ENCODE results near the gene ASPG.

The ASPG gene

DNA sequence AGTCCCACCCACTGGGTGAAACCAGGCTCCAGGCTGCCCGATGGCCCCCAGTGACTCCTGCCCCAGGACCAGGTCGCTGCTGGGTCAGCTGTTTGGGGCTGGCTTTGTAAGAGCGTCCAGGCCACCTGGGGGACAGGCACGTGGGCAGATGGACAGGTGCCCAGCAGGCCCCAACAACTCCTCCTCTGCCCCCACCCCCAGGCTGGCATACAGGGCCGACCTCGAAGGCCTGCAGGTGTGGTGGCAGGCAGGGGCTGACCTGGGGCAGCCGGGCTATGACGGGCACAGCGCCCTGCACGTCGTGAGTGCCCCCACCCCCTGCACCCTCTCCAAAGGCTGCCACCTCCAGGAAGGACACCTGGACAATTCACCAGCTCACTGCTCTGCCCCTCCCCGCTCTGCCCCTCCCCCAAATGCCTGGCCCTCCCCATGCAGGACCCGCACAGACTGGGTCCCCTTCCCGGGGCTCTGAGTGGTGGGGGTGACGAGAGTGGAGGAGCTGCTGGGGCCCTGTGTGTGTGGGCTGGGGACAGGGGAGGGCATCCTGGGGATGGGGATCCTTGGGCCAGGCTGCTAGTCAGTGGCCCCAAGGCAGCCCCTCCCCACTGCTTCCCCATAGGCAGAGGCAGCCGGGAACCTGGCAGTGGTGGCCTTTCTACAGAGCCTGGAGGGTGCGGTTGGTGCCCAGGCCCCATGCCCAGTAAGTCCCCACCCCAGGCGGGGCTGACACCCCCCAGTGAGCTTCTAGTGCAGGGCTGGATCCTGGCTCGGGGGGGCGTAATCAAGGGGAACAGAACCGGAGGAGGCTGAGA, 26.0 kb downstream of the ASPG start:
- no peak overlapping the region for H3K4me3 ChIP-seq (ENCODE audit: low read length)
- TF ChIP-seq, protein P1, sequence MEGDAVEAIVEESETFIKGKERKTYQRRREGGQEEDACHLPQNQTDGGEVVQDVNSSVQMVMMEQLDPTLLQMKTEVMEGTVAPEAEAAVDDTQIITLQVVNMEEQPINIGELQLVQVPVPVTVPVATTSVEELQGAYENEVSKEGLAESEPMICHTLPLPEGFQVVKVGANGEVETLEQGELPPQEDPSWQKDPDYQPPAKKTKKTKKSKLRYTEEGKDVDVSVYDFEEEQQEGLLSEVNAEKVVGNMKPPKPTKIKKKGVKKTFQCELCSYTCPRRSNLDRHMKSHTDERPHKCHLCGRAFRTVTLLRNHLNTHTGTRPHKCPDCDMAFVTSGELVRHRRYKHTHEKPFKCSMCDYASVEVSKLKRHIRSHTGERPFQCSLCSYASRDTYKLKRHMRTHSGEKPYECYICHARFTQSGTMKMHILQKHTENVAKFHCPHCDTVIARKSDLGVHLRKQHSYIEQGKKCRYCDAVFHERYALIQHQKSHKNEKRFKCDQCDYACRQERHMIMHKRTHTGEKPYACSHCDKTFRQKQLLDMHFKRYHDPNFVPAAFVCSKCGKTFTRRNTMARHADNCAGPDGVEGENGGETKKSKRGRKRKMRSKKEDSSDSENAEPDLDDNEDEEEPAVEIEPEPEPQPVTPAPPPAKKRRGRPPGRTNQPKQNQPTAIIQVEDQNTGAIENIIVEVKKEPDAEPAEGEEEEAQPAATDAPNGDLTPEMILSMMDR (conservative IDR thresholded peaks at IDR 0.05; ENCODE audit: low read depth, low read length) = no peak
- DNase-seq (ENCODE audit: low read depth) = no peak

GRCh38 chr14:104112113-104112505, 26.6 kb downstream of the ASPG start:
- no peak for DNase-seq (ENCODE audit: low read depth)
- H3K4me3 ChIP-seq (ENCODE audit: low read length) = no peak overlapping the region
- TF ChIP-seq, protein P1 (conservative IDR thresholded peaks at IDR 0.05; ENCODE audit: low read depth, low read length) = no peak

DNA sequence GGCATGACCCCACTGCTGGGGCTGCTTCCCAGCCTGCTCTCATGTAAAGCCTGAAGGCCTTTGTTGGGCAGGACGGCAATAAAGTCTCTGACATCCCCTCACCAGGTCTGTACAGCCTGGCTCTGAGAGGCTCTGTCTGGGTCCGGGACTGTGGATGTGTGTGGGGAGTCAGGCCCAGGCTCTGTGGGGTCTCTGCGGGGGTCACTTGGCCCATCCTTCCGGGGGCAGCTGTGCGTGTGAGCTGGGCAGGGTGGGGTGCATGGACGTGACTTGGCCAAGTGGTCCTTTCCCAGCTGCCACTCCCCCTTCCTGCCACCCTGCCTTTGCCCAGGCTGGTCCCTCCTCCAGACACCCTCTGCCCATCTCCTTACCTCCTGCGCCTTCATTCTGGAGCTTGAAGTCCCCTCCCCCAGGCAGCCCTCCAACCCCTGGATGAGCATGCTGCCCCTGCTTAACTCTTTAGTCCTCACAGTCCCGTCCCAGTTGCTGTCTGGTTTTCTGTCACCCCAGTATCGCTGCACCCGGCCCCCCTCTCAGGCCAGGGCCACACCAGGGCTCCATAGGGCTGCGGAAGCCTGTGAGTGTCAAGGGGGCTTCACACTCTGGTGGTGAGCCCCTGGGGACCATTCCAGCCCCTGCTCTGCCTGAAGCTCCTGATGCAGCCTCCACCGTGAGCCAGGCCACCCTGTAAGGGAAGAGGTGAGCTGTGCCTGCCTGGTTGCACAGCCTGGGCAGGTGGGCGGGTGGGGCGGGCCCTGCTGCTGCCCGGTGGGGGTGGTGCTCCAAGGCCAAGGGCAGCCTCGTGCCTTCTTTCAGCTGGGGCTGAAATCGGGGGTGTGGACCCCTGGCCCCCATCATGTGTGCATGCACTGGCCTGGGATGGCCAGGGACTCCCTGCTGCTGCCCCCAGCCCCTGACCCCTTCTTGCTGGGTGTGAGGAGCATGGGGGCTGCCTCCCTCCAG, 27.4 kb downstream of the ASPG start:
- no peak overlapping the region for H3K4me3 ChIP-seq (ENCODE audit: low read length)
- TF ChIP-seq, protein P1 (conservative IDR thresholded peaks at IDR 0.05; ENCODE audit: low read depth, low read length) = no peak
- DNase-seq (ENCODE audit: low read depth) = no peak

DNA sequence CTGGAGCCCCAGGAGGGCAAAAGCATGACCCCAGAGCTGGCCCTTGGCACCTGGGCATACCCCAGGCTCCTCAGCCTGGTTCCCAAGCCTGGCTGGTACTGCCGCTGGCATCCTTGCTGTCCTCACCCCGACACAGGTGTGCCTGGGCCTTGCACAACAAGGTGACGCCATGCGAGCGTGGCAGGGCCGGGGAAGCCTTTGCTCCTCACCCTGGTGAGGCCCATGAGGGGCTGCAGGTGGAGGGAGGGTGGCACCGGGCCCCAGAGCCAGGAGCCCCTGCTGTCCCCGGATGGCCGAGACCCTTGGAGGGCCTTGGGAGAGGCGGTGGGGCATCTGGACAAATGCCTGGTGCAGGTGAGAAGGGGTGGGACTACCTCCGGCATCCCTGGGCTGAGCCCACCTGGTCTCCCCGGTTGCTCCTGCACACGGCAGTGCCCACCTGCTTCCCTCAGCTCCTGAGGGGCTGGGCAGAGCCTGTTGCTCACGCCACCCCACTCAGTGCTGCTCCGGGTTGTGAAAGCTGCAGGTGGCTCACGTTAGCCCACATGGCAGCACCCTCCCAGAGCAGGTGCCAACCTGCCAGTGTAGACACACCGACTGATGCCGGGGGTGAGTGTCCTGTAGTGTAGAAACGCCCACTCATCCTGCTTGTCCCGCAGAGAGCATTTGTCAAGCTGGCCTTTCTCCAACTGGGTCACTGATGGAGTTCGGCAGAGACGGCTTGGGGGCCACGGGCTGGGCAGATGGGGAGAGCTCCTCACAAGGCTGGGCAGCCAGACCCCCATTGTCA, 28.3 kb downstream of the ASPG start:
- no peak overlapping the region for H3K4me3 ChIP-seq (ENCODE audit: low read length)
- TF ChIP-seq, protein P1 (conservative IDR thresholded peaks at IDR 0.05; ENCODE audit: low read depth, low read length) = no peak
- no peak for DNase-seq (ENCODE audit: low read depth)

- TF ChIP-seq, protein P1 (conservative IDR thresholded peaks at IDR 0.05; ENCODE audit: low read depth, low read length) = no peak
- DNase-seq (ENCODE audit: low read depth) = no peak
- no peak overlapping the region for H3K4me3 ChIP-seq (ENCODE audit: low read length)
Observed at GRCh38 chr14:104114421-104115130, 29.1 kb downstream of the ASPG start.

DNA sequence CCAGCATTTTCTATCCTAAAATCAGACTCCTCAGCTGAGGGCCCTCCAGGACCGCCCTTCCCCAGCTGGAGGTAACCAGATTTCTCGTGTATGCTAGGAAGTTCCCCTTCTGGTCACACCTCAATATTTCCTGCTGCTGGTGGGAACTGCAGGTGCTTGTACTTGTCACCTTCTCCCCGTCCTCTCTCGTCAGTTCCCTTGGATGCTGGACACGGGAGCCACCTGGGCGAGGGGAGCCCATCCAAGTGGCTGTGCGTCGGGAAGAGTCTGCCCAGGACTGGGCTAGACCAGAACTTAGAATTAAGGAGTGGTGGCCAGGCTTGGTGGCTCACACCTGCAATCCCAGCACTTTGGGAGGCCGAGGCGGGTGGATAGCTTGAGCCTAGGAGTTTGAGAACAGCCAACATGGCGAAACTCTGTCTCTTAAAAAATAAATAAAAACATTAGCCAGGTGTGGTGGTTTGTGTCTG, 29.7 kb downstream of the ASPG start:
- TF ChIP-seq, protein P1 (conservative IDR thresholded peaks at IDR 0.05; ENCODE audit: low read depth, low read length) = no peak
- no peak for DNase-seq (ENCODE audit: low read depth)
- H3K4me3 ChIP-seq (ENCODE audit: low read length) = no peak overlapping the region
